ENCODE data around the gene NACC2. TPM values are rescaled to one million over a fixed set of nuclear protein-coding genes. Genes with fewer than 3 reads are reported as not detected.

NACC2 gene
- total and polyA plus RNA-seq, 2 donors (not counting 3 experiments of a cell fraction or from before 2014, with no cell fraction given): 15.8 to 27.1 TPM

GRCh38 chr9:136092353-136092650, 2.8 kb downstream of the NACC2 start:
- ChIA-PET POLR2A (no interaction called here), CTCF (interaction anchor here (3.6 to 4.4 kb wide), 2 partner anchors 28 to 125 kb away, joined by 44 to 148 read pairs; partner anchors contain the start of gene TMEM250)
- Histone ChIP-seq H2AFZ (ENCODE audit: low read depth, low read length) (no peak overlapping the region), H4K20me1 (replicated peaks; ENCODE audit: control insufficient read depth, extremely low read depth, insufficient read depth, low read length) (no peaks in the 10 kb centered on the region), H3K36me3 (ENCODE audit: control insufficient read depth in 2 of 2, extremely low read depth in 1 of 2, insufficient read depth in 2 of 2, low read length in 2 of 2) (no peaks in the 10 kb centered on the region), H3K27me3 (ENCODE audit: control insufficient read depth in 2 of 2, insufficient read depth in 2 of 2, low read length in 2 of 2) (no peaks in the 10 kb centered on the region), H3K9ac (replicated peaks; ENCODE audit: extremely low read depth, insufficient read depth, low read length) (no peak overlapping the region), H3K4me2 (ENCODE audit: insufficient read depth, low read length) (no peak overlapping the region), H3K27ac (ENCODE audit: insufficient read depth, low read depth, low read length) (no peak overlapping the region), H3K79me2 (ENCODE audit: control insufficient read depth, insufficient read depth, low read length) (peaks cover 72% of the 10 kb centered on the region), H3K9me3 (replicated peaks; ENCODE audit: control insufficient read depth, insufficient read depth, low read length) (no peaks in the 10 kb centered on the region), H3K4me1 (ENCODE audit: control insufficient read depth, extremely low read depth, insufficient read depth, low read length) (peaks cover 19% of the 10 kb centered on the region), H3K9me1 (replicated peaks; ENCODE audit: control insufficient read depth, extremely low read depth, insufficient read depth, low read length) (no peaks in the 10 kb centered on the region), H3K4me3 (replicated peaks in 1 of 3; ENCODE audit: insufficient read depth in 1 of 3, low read depth in 1 of 3, low read length in 3 of 3) (no peak overlapping the region)
- TF ChIP-seq POLR2AphosphoS5 (IDR thresholded peaks at IDR 0.05; ENCODE audit: insufficient read depth, low read depth, low read length): no peak
- TF ChIP-seq EZH2 (IDR thresholded peaks at IDR 0.05; ENCODE audit: borderline replicate concordance, low read depth, low read length, severe bottlenecking): no peak
- no peak for TF ChIP-seq POLR2A (IDR thresholded peaks at IDR 0.05; ENCODE audit: low read depth, low read length)
- TF ChIP-seq GATA2 (IDR thresholded peaks at IDR 0.05; ENCODE audit: insufficient read depth, insufficient read length, low read depth, low read length): no peak
- TF ChIP-seq CTCF (IDR thresholded peaks at IDR 0.05; ENCODE audit: extremely low read depth in 1 of 2, insufficient read depth in 1 of 2, low read depth in 1 of 2, low read length in 2 of 2): no peak
- no peak for TF ChIP-seq FOS (IDR thresholded peaks at IDR 0.05; ENCODE audit: borderline replicate concordance, insufficient read depth, low read length)
- TF ChIP-seq MAX (IDR thresholded peaks at IDR 0.05; ENCODE audit: insufficient read depth, insufficient read length): no peak
- no peak for TF ChIP-seq MYC (IDR thresholded peaks at IDR 0.05; ENCODE audit: low read depth, low read length)
- TF ChIP-seq JUN (IDR thresholded peaks at IDR 0.05; ENCODE audit: borderline replicate concordance, insufficient read depth, insufficient read length, low read depth): no peak
- dilution Hi-C loops (cut with MboI; ENCODE audit: extremely low pct_ligation_motif_present, low sequenced_read_pairs): no loop called here
- intact Hi-C loops (cut with micrococcal nuclease): loop anchor here (5.0 kb wide), 1 partner anchor 1650 kb away; no protein-coding TSS in a partner anchor
- FAIRE-seq (no peak), DNase-seq (ENCODE audit: low read depth, low spot score) (no peak)
- no TSS peak for BruUV-seq (replicated peaks)
